NCI-H146 treated with DMSO at 0.1 percent for 48 hours (cell line): ENCODE data around the gene AIFM3.
A peak's percentile ranks its signal among the peaks of the same experiment; 100 is the strongest.

Experiments
- DNase-seq: peaks from one replicate; lab custom pipeline; 2025; ENCODE audit not compliant: unreplicated experiment; lab: John Stamatoyannopoulos, UW

The AIFM3 gene

DNA sequence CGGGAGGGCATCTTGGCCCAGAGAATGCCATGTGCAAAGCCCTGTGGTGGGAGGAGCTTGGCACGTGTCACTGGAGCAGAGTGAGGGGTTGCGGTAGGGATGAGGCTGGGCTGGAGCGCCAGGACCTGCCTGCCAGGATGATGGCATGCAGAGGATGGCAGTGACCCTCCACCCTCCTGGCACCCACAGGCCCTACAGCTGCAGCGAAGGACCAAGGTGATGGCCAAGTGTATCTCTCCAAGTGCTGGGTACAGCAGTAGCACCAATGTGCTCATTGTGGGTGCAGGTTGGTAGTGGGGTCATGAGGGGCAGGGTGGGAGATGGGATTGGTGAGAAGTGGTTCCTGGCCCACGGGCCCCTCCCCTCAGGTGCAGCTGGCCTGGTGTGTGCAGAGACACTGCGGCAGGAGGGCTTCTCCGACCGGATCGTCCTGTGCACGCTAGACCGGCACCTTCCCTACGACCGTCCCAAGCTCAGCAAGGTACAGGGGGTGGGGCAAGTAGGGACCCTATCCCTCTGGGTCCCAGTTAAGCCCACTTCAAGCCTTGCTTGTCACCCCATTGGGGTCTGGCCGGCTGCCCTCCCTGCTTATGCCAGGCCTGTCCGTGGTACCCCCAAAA, 7.4 kb downstream of the AIFM3 start:
- no peak for DNase-seq

DNA sequence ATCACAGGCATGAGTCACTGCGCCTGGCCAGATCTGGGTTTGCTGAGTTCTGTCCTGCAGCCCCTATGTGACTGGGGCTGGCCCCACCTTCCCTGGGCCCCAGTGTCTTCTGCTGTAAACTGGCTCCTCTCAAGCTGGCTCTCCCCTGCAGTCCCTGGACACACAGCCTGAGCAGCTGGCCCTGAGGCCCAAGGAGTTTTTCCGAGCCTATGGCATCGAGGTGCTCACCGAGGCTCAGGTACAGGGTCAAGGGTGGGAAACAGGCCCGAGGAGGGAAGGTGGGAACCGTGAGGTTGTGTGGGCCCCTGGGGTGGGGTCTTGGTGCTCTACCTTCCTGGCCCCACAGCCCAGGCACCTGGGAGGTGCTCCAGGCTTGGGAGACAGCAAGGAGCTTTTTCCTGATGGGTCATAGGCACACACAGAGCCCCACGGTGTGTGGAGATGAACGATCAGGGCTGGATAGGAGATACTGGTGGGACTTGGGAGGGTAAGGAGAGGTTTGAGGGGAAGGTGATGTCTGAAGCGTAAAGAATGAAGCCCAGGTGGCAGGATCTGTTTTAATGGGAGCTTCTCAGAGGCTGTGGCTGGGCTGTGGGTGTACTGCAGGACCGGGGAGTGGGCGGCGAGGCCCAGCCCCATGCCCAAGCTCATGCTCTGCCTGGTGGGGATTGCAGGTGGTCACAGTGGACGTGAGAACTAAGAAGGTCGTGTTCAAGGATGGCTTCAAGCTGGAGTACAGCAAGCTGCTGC, 8.7 kb downstream of the AIFM3 start:
- DNase-seq, result no peak

DNA sequence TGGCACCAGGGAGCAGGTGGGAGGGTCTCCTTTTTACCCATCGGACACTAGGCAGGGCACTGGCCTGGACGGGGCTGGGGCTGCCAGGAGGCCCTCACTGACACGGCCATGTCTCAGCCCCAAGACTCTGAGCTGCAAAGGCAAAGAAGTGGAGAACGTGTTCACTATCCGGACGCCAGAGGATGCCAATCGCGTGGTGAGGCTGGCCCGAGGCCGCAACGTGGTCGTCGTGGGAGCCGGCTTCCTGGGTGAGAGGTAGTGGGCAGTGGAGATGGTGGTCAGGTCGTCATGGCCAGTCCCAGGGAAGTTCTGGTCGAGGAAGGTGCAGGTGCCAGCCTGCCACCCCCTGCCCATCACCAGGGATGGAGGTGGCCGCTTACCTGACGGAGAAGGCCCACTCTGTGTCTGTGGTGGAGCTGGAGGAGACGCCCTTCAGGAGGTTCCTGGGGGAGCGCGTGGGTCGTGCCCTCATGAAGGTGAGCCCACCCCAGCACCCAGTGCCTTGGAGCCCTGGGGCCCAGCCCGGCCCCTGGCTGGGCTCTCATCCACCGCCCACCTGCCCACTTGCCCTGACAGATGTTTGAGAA, 9.3 kb downstream of the AIFM3 start:
- no peak for DNase-seq

DNA sequence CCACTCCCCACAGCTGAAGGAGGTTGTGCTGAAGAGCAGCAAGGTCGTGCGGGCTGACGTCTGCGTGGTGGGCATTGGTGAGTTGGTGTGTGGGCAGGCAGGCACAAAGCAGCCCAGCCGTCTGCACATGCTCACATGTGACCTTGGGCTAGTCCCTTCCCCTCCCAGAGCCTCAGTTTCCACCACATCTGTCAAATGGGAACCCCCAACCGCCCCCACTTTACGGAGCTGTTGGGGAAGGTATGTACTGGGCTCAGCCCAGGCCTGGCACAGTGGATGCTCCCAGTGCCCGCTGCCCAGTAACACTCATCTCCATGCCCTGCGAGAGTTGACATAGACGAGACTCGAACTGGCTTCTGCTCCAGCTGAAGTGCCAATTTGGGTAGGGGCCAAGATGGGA, 10.0 kb downstream of the AIFM3 start:
- no peak for DNase-seq

DNA sequence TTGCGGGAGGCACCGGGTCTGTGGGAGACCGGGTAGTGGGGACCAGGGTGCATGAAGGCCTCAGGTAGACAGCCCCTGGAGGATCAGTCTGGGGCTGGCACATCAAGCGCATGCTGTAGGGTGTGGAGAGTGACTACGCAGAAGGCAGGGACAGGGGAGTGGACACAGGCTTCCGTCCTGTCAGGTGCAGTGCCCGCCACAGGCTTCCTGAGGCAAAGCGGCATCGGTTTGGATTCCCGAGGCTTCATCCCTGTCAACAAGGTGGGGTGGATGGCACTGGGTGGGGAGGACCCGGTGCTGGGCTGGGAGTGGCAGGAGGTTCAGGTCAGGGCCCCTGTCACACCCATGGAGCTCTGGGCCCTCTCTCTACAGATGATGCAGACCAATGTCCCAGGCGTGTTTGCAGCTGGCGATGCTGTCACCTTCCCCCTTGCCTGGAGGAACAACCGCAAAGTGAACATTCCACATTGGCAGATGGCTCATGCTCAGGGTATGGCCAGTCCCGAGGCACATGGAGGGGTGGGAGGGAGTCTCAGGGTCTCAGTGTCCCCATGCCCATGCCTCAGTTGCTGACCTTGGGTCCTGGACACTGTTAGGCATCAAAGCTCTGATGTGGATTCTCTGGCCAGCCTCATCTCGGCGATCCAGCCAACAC, 10.6 kb downstream of the AIFM3 start:
- DNase-seq, result no peak

DNA sequence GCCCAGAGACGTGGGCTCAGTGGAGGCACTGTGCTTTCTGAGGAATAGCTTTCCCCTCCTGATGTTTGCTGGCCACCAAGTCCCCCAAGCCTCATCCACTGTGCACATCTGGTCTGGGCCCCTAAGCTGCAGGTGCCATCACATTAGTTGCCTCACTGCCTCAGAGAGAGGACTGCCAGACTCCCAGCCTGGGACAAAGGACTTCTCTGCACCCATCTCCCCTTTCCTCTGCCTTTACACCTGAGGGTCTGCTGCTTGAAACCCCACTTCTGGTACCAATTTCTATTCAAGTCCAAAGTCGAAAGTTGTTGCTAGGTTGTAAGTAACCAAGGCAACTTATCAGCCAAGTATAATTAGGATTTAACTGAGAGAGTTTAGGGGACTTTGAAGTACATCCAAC, 11.4 kb downstream of the AIFM3 start:
- no peak for DNase-seq

DNA sequence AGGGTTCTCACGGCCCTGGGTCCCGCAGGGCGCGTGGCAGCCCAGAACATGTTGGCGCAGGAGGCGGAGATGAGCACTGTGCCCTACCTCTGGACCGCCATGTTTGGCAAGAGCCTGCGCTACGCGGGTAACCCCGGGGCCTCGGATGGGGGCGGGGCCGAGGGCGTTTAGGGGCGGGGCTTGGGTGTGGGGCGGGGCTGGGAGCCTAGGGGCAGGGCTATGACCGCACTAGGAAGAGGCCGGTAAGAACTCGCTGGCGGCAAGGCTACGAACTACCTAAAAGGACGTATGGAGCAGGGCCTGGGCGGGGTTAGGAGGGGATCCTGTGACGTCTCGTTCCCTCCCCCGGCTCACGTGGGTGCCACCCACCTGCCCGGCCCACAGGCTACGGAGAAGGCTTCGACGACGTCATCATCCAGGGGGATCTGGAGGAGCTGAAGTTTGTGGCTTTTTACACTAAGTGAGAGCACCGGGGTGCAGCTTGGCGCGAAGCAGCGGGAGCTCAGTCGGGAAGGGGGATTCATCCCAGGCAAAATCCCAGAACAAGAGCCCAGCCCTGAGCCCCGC, 12.3 kb downstream of the AIFM3 start:
- peak; percentile 76 for DNase-seq

DNA sequence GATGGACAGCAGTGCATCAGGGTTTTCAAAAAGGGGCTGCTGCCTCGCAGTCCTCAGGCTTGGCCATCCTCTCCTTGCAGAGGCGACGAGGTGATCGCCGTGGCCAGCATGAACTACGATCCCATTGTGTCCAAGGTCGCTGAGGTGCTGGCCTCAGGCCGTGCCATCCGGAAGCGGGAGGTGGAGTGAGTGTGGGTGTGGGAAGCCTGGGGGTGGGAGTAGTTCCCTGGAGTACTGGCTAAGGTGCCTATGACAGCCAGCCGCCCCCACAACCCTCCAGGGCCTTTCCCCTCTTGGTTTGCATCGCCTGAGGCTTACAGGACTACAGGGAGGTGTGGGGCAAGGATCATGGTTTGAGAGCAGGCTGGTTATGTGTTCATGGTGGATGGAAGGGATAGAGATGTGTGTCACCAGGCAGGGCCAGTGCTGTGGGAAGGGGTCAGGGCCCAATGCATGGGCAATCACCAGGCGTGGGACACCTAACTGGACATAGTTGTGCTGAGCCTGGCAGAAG, 12.9 kb downstream of the AIFM3 start:
- no peak for DNase-seq

DNA sequence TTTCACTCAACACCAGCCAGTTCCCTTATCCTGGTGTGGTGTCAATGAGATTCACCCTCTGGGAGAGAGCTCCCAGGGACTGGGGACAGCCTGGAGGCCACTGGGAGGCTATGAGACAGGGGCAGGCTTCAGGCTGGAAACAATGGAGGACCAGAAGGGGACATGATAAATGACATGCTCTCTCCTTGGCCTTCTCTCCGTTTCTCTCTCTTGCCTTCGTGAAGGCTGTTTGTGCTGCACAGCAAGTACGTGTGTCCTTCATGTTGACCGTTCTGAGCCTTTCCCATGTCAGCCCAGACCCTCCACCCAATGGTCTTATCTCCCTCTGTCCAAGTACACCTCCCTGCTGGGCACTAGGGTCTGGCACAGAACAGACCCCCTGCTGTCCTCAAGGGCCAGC, 13.5 kb downstream of the AIFM3 start:
- DNase-seq, result no peak

DNA sequence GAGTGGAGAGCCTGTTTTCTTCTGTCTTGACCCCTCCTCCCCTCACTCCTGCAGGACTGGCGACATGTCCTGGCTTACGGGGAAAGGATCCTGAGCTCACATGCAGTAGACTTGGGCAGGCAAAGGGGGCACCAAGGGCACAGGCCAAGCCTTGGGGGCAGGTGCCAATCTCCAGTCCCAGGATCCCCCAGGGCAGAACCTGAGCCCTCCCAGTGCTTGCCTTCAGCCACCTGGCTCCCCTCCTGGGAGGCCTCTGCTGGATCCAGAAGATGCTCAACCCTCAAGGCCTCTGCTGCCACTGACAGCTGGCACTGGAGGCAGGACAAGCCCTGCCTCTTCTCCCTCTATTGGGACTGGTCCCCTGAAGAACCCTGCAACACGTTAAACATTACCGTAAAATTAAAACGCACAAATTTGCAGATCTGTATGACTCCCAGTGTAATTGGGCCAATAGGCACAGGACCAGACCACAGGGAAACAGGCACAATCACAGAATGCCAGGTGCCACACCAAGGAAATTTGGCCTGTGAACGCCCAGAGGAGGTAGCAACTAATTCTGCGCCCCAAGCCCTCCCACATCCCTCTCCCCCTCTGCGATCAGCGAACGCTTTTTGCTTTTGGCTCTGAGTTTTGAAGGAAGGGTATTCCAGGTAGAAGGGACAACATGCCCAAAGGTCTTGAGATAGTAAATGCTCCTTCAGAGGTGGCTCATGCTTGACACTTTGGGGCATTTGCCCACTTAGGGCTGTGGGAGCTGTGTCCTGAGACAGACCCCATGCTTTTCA, 14.1 kb downstream of the AIFM3 start:
- DNase-seq, result no peak

DNA sequence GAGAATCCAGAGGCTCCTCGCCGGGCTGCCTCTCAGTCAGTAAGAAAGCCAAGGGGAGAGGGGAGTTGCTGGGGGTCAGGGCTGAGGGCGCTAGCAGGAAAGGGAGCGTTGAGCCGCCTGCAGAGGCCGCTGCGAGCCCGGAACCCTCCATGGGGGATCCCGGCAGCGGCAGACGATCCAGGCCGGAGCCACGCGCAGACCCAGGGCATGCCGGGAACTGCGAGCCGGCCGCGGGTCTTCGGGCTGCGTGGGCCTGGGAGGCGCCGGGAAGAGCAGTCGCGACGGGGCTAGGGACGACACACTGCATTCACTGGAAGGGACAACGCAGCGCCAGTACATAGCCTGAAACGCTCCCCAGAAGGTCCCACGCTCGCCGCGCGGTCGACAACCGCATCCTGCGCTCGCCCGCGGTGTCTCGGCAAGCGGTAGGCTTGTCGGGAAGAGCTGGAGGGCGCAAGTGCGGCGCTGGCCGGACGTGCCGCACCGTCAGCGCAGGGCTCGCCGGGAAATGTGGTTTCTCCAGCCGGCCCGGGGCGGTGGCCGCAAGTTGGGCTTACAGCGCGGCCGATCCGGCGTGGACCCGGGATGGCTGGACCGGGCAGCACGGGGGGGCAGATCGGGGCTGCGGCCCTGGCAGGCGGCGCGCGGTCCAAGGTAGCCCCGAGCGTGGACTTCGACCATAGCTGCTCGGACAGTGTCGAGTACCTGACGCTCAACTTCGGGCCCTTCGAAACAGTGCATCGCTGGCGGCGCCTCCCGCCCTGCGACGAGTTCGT, 14.9 kb downstream of the AIFM3 start, which contains the start of gene LZTR1:
Gene LZTR1, plus strand, starts transcription at position 511 of the 776 bp plus-strand sequence. Its CDS starts 75 bp downstream, at position 586.
- peak; percentile 22 for DNase-seq

DNA sequence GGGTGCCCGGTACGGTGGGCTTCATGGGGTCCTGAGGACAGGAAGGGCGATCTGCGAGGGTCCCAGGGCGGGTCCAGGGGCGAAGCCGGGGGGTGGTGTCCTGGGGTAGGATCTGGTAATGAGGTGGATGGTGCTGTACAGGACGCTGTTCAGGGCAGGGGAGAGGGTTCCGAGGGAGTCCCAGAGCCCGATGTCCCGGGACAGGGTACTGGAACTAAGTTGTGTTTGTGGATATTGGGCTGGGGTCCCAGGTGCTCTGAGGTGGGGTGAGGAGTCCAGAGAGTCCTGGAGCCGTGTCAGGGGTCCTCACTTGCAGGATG, 15.5 kb downstream of the AIFM3 start:
- DNase-seq, result no peak

DNA sequence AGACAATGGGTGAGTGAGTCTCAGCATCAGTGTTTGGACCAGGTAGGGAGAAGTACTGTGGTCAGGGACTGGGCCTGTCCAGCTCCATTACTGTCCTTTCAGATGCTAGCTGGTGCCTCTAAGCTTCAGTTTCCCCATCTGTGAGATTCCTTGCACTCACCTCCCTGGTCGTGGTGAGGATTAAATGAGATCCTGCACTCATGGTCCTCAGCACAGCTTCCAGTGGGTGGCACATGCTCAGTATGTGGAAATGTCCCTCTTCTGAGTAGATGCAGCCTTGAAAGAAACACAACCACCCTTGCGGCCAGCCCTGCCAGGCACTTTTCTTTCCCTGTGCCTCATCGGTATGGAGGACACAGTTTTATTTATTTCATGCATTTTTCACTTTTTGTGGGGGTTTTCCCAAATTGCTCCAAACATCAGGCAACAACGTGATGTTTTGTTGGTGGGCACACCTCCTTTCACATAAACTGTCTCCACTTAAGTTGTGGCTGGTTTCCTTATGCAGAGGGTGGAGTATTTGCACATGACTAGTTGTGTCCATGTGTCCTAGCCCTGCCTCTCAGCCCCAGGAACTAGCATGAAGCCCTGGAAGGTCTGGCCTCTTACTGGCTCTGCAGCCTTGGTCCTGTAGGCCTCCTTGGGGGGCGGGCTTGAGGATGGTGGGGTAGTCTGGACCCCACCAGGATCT, 16.2 kb downstream of the AIFM3 start:
- DNase-seq, result no peak

DNA sequence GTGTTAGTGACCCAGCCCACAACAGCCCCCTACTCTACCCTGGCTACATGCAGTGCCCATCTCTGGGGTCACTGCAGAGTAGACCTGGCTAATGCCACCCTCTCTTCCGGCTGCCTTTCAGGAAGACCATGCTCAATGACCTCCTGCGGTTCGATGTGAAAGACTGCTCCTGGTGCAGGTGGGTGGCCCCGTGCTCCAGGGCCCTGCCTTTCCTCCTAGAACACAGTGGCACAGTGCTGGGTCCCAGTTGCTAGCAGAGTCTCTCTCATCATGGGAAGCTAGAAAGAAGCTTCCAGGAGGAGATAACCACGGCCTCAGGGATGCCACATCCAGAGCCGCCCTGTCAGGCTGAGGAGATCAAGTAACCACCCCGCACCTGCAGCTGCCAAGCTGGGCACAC, 18.7 kb downstream of the AIFM3 start:
- DNase-seq, result no peak

DNA sequence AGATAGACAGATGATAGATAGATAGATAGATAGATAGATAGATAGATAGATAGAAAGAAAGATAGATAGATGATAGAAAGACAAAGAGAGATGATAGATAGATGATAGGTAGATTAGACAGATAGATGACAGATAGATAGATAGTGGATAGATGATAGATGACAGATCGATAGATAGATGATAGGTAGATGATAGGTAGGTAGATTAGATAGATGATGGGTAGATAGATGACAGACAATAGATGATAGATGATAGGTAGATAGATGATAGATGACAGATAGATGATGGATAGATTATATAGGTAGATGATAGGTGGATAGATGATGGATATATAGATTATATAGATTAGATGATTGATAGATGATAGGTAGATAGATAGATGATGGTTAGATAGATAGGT, 19.3 kb downstream of the AIFM3 start:
- no peak for DNase-seq

DNA sequence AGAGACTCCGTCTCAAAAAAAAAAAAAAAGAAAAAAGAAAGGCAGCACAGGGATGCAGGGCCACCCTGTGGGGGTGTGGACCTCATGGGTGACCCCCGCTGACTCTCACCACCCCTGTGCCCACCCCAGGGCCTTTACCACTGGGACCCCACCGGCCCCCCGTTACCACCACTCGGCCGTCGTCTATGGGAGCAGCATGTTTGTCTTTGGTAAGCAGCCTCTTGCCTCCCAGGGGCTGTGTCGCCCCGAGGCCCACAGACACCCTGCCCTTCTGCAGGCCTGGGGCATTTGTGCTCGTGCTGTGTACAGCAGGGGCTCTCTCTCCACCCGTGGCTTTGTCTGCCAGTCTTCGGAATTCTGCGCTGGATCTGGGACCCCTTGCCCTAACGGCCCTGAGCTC, 20.3 kb downstream of the AIFM3 start:
- no peak for DNase-seq

DNA sequence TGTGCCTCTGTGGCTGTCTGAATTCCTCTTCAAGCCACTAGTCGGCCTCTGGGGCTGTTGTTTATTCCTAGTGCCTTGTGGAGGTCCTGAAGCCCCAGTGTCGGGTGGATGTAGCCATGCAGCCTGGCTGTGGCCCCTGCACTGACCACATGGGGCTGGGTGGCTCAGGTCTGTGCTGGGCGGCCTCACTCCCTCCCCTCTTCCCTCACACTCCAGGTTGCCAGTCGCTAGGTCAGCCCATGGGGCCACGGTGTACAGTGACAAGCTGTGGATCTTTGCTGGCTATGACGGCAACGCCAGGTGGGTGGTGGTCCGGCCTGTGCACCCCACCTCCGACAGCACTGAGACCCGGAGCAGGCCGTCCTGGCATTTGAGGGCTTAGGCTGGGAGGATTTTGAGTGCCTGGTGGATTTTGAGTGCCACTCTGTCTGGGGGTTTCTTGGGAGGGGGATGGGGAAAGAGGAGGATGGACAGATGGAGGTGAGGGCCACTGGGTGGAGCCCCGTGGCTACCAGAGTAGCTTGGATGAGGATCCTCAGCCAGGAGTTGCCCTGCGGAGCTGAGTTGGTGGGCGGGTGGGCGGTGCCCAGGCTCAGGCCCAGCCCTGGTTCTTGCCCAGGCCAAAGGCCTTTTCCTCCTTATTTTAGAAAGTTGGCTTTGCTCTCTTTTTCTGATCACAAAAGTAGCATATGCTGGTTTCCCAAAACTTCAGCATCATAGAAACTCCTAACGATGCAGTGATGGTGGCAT, 21.7 kb downstream of the AIFM3 start:
- no peak for DNase-seq

DNA sequence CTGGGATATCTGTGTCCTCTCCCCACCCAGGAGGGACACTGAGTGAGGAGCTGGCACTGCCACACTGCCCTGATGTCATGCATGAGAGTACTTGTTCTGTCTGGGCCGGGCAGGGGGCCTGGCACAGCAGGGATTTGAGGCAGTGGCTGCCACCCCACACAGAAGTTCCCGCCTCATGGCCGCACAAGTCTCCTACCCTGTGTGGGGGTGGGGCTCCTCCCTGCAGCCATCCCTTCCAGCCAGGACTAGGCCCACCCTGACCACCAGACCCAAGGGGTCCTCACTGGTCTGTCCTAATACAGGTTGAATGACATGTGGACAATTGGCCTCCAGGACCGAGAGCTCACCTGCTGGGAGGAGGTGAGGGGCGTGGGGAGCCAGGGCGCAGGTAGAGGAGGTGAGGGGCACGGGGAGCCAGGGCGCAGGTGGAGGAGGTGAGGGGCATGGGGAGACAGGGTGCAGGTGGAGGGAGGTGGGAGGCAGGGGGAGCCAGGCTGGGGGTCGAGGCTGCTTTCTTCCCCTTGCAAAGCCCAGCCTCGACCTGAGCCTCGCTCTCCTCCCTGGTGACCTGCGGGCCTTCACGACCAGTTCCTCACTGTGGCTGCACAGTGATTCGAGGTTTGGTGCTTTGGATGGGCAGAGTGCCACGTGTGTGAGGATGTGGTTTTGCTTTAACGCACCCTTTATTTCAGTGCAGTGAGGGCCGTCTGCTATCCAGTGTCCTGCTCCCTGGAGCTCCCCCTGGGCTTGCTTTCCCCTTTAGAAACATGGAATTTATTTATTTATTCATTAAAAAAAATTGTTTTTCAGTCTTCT, 22.5 kb downstream of the AIFM3 start:
- DNase-seq, result no peak
